Mesothelial cell of epicardium (in vitro differentiated cells): Measurements from ENCODE around the gene SNED1. TPM values are rescaled to one million over a fixed set of nuclear protein-coding genes. Genes with fewer than 3 reads are reported as not detected.

Experiments used
- DNase-seq, 2 experiments: peaks; one replicate each; pipeline ENCODE4 v3.0.0; 2021; ENCODE audit warnings: low spot score in 2 of 2; ENCODE audit not compliant: unreplicated experiment in 2 of 2
- H3K27ac Mint-ChIP-seq: 2 replicates; pipeline ENCODE4 v1.8.0; 2021; ENCODE audit warnings: mixed read lengths
- H3K27me3 Mint-ChIP-seq: 2 replicates; pipeline ENCODE4 v1.8.0; 2021; ENCODE audit warnings: low read depth, mixed read lengths
- H3K36me3 Mint-ChIP-seq: 2 replicates; pipeline ENCODE4 v1.8.0; 2021; ENCODE audit warnings: mixed read lengths
- H3K4me1 Mint-ChIP-seq: 2 replicates; pipeline ENCODE4 v1.8.0; 2021; ENCODE audit warnings: mixed read lengths
- H3K4me3 Mint-ChIP-seq: 2 replicates; pipeline ENCODE4 v1.8.0; 2021; ENCODE audit warnings: mild to moderate bottlenecking, moderate library complexity, mixed read lengths
- H3K9me3 Mint-ChIP-seq: 2 replicates; pipeline ENCODE4 v1.8.0; 2021; ENCODE audit warnings: mixed read lengths
- CTCF ChIP-seq: fragments of 200-600 bp; sonication (generic); IDR thresholded peaks from one replicate; pipeline ENCODE4 v1.5.0; 2021; ENCODE audit warnings: antibody characterized with exemption; ENCODE audit not compliant: unreplicated experiment
- total RNA-seq: library from RNA; stranded (reverse); gene quantifications from 3 replicates; pipeline ENCODE4 v1.2.1, GENCODE V29; 2021

Gene SNED1
- total RNA-seq, 1 donor from 2014 or later: 9.4 TPM

- no peak overlapping the region for H3K4me3 Mint-ChIP-seq
- no peak for TF ChIP-seq CTCF
- no peaks in the 10 kb centered on the region for H3K9me3 Mint-ChIP-seq
- no peak overlapping the region for H3K27ac Mint-ChIP-seq
- H3K36me3 Mint-ChIP-seq: no peaks in the 10 kb centered on the region
- DNase-seq: peak in 1 of 2 experiments; percentile 9
- H3K27me3 Mint-ChIP-seq: peaks cover 32% of the 10 kb centered on the region
- H3K4me1 Mint-ChIP-seq: peaks cover 6% of the 10 kb centered on the region
Observed at GRCh38 chr2:240985881-240986786, 12.3 kb upstream of the SNED1 start.

GRCh38 chr2:240986787-240987411 lies 11.5 kb upstream of the SNED1 start:
- no peaks in the 10 kb centered on the region for H3K36me3 Mint-ChIP-seq
- H3K9me3 Mint-ChIP-seq: no peaks in the 10 kb centered on the region
- no peak overlapping the region for H3K27ac Mint-ChIP-seq
- peak in 1 of 2 experiments; percentile 16 for DNase-seq
- no peak overlapping the region for H3K4me3 Mint-ChIP-seq
- H3K27me3 Mint-ChIP-seq: peaks cover 26% of the 10 kb centered on the region
- peaks cover 6% of the 10 kb centered on the region for H3K4me1 Mint-ChIP-seq
- no peak for TF ChIP-seq CTCF

GRCh38 chr2:240987588-240987987 lies 10.8 kb upstream of the SNED1 start:
- H3K9me3 Mint-ChIP-seq: no peaks in the 10 kb centered on the region
- peaks cover 6% of the 10 kb centered on the region for H3K4me1 Mint-ChIP-seq
- no peak for DNase-seq
- peaks cover 19% of the 10 kb centered on the region for H3K27me3 Mint-ChIP-seq
- no peak overlapping the region for H3K4me3 Mint-ChIP-seq
- TF ChIP-seq CTCF: no peak
- H3K27ac Mint-ChIP-seq: no peak overlapping the region
- no peaks in the 10 kb centered on the region for H3K36me3 Mint-ChIP-seq

GRCh38 chr2:240988146-240988545 lies 10.3 kb upstream of the SNED1 start:
- no peak overlapping the region for H3K4me3 Mint-ChIP-seq
- DNase-seq: no peak
- peaks cover 6% of the 10 kb centered on the region for H3K4me1 Mint-ChIP-seq
- no peaks in the 10 kb centered on the region for H3K36me3 Mint-ChIP-seq
- TF ChIP-seq CTCF: no peak
- H3K9me3 Mint-ChIP-seq: no peaks in the 10 kb centered on the region
- peak overlapping the region; percentile 30 for H3K27ac Mint-ChIP-seq
- H3K27me3 Mint-ChIP-seq: peaks cover 13% of the 10 kb centered on the region

GRCh38 chr2:240988571-240989271 lies 9.7 kb upstream of the SNED1 start:
- DNase-seq: no peak
- no peak overlapping the region for H3K4me3 Mint-ChIP-seq
- H3K4me1 Mint-ChIP-seq: peaks cover 6% of the 10 kb centered on the region
- TF ChIP-seq CTCF: no peak
- H3K9me3 Mint-ChIP-seq: no peaks in the 10 kb centered on the region
- H3K36me3 Mint-ChIP-seq: no peaks in the 10 kb centered on the region
- H3K27ac Mint-ChIP-seq: no peak overlapping the region
- H3K27me3 Mint-ChIP-seq: peaks cover 10% of the 10 kb centered on the region
